Coronary artery (tissue), 2 donors: ENCODE measurements around the gene NIPBL.

Source experiments
- DNase-seq: peaks from one replicate; pipeline ENCODE4 v3.0.0-alpha.2; 2017; ENCODE audit warnings: low spot score
- H3K27ac ChIP-seq, 2 donors: fragments of 200-600 bp; sonication (generic); one replicate each; pipeline ENCODE4 v1.5.1; 2016 to 2019
- H3K4me3 ChIP-seq: fragments of 200-600 bp; sonication (generic); 2 replicates; pipeline ENCODE4 v1.5.1; 2016; ENCODE audit warnings: mild to moderate bottlenecking, moderate library complexity
- TF ChIP-seq, protein P1 (sequence below): fragments of 200-600 bp; sonication (generic); IDR thresholded peaks from one replicate; pipeline ENCODE4 v1.5.1; 2019; ENCODE audit warnings: antibody characterized with exemption

NIPBL gene

DNA sequence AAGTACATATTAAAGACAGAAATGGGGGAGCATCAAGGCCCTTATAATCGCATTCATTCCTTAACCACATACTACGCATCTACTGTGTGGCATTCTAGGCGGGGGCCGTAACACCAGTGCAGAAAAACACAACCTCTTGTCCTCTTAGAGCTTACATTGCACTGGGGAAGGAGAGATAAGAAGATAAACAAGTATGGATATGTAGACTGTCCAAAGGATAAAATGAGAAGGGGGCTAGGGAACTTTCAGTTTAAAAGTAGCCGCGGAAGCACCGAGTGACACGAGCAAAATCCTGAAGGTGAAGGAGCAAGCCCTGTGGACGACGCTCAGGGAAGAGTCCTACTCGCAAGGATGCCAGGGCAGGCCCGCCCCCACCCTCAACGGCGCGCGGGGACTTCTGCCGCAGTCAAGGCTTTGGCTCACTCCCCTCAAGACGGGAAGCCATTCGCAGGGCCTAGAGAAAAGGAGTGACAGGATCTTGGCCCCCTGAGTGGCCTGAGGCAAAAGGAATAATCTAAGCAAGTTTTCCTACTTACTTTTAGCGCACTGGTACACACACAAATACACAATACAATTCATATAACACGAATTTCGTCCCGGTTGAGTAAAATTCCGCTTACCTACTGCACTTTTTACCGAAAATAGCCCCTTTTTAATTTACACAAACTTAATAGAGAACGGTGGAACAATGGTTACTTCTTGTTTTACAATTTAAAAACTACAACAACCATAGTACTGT is 1.3 kb upstream of the NIPBL start:
- DNase-seq, result no peak
- TF ChIP-seq, protein P1, sequence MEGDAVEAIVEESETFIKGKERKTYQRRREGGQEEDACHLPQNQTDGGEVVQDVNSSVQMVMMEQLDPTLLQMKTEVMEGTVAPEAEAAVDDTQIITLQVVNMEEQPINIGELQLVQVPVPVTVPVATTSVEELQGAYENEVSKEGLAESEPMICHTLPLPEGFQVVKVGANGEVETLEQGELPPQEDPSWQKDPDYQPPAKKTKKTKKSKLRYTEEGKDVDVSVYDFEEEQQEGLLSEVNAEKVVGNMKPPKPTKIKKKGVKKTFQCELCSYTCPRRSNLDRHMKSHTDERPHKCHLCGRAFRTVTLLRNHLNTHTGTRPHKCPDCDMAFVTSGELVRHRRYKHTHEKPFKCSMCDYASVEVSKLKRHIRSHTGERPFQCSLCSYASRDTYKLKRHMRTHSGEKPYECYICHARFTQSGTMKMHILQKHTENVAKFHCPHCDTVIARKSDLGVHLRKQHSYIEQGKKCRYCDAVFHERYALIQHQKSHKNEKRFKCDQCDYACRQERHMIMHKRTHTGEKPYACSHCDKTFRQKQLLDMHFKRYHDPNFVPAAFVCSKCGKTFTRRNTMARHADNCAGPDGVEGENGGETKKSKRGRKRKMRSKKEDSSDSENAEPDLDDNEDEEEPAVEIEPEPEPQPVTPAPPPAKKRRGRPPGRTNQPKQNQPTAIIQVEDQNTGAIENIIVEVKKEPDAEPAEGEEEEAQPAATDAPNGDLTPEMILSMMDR, result no peak
- H3K27ac ChIP-seq, result peak overlapping the region; percentile 97 to 98
- peak overlapping the region; percentile 88 for H3K4me3 ChIP-seq

DNA sequence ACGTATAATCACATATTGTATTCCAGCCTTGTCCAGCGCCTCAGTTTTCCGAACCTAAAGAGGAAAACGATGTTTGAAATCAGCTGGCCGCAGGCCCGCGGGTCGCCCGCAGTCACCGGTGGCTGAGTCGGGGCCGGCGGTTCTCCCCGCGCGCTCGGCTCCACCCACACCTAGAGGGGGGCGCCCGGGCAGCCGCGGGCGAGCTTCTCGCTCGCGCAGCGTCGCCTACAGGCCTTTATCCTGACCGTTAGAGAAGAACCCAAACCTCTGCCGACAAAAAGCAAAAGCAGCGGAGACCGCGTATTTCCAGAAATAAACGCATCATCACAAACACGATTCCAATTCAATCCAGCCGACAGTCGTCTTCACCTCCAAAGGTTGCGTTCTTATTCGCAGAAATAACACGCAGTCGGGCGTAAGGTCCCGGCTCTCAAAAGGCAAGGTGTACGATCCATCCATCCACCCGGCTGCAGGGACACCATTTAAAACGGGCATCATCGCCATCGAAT is 725 bp upstream of the NIPBL start:
- TF ChIP-seq, protein P1, result no peak
- peak overlapping the region; percentile 88 for H3K4me3 ChIP-seq
- peak overlapping the region; percentile 97 to 98 for H3K27ac ChIP-seq
- DNase-seq, result peak; percentile 82

DNA sequence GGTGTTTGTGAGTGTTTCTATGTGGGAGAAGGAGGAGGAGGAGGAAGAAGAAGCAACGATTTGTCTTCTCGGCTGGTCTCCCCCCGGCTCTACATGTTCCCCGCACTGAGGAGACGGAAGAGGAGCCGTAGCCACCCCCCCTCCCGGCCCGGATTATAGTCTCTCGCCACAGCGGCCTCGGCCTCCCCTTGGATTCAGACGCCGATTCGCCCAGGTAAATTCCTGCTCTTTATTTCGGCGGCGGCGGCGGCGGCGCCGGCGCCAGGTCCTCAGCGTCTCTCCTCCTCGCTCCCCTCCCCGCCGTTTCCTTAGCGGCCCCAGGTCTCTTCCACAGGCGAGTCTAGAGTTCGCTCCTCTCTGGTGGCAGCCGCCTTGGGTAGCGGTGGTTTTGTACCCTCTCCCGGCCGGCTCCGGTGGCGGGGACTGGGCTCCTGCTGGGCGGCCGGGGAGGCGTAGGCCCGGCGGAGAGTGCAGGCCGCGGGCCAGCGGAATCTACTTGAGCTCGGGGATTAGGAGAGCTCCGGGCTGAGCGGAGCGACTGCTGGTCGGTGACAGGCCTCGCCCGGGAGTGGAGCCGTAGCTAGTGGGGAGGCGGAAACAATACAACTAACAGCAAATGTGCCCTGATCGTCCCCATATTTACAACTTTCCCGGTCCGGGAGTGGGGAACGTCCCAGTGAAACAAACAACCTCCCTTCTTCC is 547 bp downstream of the NIPBL start:
- TF ChIP-seq, protein P1, result no peak
- Histone ChIP-seq H3K4me3 (peak overlapping the region; percentile 88), H3K27ac (peak overlapping the region; percentile 97 to 98)
- peak; percentile 84 for DNase-seq

DNA sequence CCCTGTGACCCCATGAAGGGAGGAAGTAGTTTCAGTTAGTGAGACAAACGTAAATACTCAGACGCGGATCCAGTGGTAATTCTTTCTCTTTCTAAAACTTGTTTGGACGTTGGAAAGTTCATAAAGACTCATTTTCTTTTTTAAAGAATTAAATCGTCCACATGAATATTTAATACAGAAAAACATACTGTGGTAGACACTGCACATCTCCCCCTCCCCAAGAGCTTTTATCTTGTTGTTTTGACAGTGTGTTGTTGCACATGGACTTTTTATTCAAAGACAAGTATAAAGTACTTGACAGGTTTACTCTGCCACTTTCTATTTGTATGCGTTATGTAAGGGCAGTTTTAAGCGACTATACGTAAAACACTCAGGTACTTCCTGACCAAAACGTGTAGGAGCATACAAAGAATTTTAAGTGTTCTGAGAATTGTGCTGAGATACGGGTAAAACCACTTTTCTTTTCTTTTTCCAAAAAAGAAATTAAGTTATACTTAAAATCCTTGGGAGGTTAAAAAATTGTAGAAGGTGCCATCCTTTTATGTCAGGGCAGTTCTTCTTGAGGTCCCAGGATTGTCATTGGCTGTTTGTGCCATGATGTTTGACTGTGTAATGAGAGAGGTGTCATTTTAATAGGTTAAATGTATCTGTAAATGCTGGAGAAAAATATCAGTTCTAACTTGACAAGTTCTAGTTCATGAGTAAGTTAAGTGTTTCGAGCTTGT is 1.3 kb downstream of the NIPBL start:
- H3K27ac ChIP-seq, result peak overlapping the region; percentile 97 to 98
- TF ChIP-seq, protein P1, result no peak
- no peak for DNase-seq
- H3K4me3 ChIP-seq, result peak overlapping the region; percentile 88

DNA sequence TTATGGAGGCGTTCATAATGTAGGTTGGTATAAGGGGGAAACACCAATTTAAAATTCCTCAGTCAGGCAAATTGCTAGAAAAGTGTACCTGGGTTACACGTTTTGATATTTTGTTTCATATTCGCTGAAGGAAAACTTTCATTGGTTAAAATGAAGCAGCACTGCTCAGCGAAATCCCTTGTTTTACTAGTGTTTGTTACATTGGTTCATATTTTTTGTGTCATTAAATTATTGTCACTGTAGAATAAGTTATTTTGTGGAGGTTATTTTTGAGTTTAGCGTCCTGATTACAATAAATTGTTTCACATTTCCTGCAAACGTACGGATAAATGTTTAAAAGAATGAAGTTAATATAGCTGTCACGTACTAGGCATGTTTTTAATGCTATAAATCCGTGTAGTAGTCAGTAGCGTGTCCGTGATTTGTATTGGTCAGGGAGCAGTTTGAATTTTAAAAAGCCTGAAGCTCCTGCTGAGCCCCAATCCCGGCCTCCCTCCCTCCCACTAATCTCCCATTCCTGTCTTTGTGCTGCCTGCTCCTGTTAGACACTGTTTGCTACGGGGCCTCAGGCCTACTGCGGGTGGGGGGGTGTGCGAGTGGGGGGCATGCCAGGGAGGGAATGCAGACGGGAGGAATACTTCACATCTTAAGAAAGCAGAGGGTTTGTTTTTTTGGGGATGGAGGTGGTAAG is 2.0 kb downstream of the NIPBL start:
- peak overlapping the region; percentile 97 to 98 for H3K27ac ChIP-seq
- no peak for DNase-seq
- peak overlapping the region; percentile 88 for H3K4me3 ChIP-seq
- TF ChIP-seq, protein P1, result no peak

DNA sequence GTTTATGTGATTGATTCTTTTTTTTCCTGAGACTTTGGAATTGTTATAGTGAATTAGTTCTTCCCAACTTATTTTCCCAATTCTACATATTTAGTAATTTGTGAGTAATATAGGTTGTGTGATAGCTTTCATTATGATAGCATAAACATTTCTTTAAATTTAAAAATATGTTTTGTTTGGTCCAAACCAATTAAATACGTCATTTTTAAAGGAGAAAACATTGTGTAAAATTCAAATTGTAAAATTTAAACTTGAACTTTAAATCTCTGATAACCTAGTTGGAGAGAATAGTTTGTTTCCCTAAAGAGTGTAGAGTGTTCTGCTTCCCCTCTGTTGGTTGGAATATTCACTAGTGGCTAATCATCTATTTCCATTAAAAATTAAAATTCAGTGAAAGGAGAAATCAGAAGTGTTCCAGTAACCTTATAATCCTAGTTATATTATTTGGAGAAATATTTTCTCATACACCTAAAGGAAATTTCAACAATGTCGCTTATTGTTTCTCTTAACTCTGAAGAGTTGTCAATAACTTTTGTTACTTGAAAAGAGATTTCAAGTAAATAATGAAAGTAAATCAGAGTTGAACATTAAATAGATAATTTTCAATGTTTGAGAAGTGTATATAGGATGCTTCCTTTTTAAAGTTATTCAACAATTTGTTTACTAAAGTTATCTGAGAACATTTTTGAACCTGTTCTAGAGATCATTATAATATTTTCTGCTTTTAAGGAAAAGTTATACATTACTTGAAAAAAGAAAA is 2.9 kb downstream of the NIPBL start:
- no peak for DNase-seq
- TF ChIP-seq, protein P1, result no peak
- Histone ChIP-seq H3K27ac (peak overlapping the region in 1 of 2 donors; percentile 25), H3K4me3 (peak overlapping the region; percentile 88)
